ENCODE data around the gene PTRHD1. TPM values are rescaled to one million over a fixed set of nuclear protein-coding genes. Genes with fewer than 3 reads are reported as not detected.
"Not testable (repeated sequence)": the region's sequence is repeated elsewhere in the genome, so short reads cannot be mapped to it uniquely, and the experiment has no call there.

Gene PTRHD1
- total RNA-seq, 2 donors from 2014 or later, result 37.2 to 38.2 TPM

GRCh38 chr2:24809316-24810007 is 16.3 kb upstream of the PTRHD1 start:
- Mint-ChIP-seq H3K4me3 (no peak overlapping the region), H3K9me3 (peaks cover 36% of the 10 kb centered on the region), H3K27ac (no peak overlapping the region), H3K36me3 (ENCODE audit: low read depth) (peaks cover 64% of the 10 kb centered on the region), H3K27me3 (ENCODE audit: insufficient read depth) (no peaks in the 10 kb centered on the region), H3K4me1 (peaks cover 6% of the 10 kb centered on the region)
- Histone ChIP-seq H3K4me1 (ENCODE audit: control insufficient read depth, insufficient read depth, low read length) (no peaks in the 10 kb centered on the region), H3K9ac (ENCODE audit: extremely low read depth, low read length, poor library complexity, severe bottlenecking) (no peak overlapping the region), H3K27ac (ENCODE audit: low read depth, low read length) (no peak overlapping the region), H3K27me3 (ENCODE audit: control insufficient read depth, insufficient read depth, low read length, poor library complexity, severe bottlenecking) (no peaks in the 10 kb centered on the region), H3K4me3 (ENCODE audit: low read length) (no peak overlapping the region), H3K36me3 (ENCODE audit: control insufficient read depth, insufficient read depth, low read length) (peaks cover 71% of the 10 kb centered on the region), H3K9me3 (ENCODE audit: control insufficient read depth, low read length) (peaks cover 30% of the 10 kb centered on the region)
- DNase-seq, result no peak
- TF ChIP-seq CTCF (conservative IDR thresholded peaks at IDR 0.05), result no peak
- WGBS, 2 experiments (ENCODE audit: insufficient coverage in 1 of 2, insufficient read length in 1 of 2), result 91% methylated on average over 3 of the region's 4 CpGs; no CpG with 5 or more reads in 1 of the 2 experiments

GRCh38 chr2:24806661-24807036 is 13.5 kb upstream of the PTRHD1 start:
- Mint-ChIP-seq H3K9me3 (peaks cover 48% of the 10 kb centered on the region), H3K27ac (no peak overlapping the region), H3K36me3 (ENCODE audit: low read depth) (peaks cover 66% of the 10 kb centered on the region), H3K4me1 (no peaks in the 10 kb centered on the region), H3K27me3 (ENCODE audit: insufficient read depth) (no peaks in the 10 kb centered on the region), H3K4me3 (no peak overlapping the region)
- no peaks in the 10 kb centered on the region for H3K27me3 ChIP-seq (ENCODE audit: control insufficient read depth, insufficient read depth, low read length, poor library complexity, severe bottlenecking)
- H3K4me3 ChIP-seq (ENCODE audit: low read length), result peak overlapping the region; percentile 59
- no peak overlapping the region for H3K27ac ChIP-seq (ENCODE audit: low read depth, low read length)
- peaks cover 30% of the 10 kb centered on the region for H3K9me3 ChIP-seq (ENCODE audit: control insufficient read depth, low read length)
- no peaks in the 10 kb centered on the region for H3K4me1 ChIP-seq (ENCODE audit: control insufficient read depth, insufficient read depth, low read length)
- H3K9ac ChIP-seq (ENCODE audit: extremely low read depth, low read length, poor library complexity, severe bottlenecking), result no peak overlapping the region
- peaks cover 47% of the 10 kb centered on the region for H3K36me3 ChIP-seq (ENCODE audit: control insufficient read depth, insufficient read depth, low read length)
- no peak for DNase-seq
- no peak for TF ChIP-seq CTCF (conservative IDR thresholded peaks at IDR 0.05)

GRCh38 chr2:24805811-24806660 is 12.8 kb upstream of the PTRHD1 start:
- H3K36me3 Mint-ChIP-seq (ENCODE audit: low read depth), result peaks cover 69% of the 10 kb centered on the region
- not testable (repeated sequence) for H3K27ac Mint-ChIP-seq

GRCh38 chr2:24800487-24800886 is 7.3 kb upstream of the PTRHD1 start:
- peaks cover 44% of the 10 kb centered on the region for H3K9me3 Mint-ChIP-seq
- not testable (repeated sequence) for H3K4me3 Mint-ChIP-seq

More at GRCh38 chr2:24805811-24806660, 12.8 kb upstream of the PTRHD1 start:
- peaks cover 51% of the 10 kb centered on the region for H3K9me3 Mint-ChIP-seq
- H3K4me3 ChIP-seq (ENCODE audit: low read length), result peak overlapping the region; percentile 59
- DNase-seq, result peak; percentile 47
- H3K27ac ChIP-seq (ENCODE audit: low read depth, low read length); H3K27me3 ChIP-seq (ENCODE audit: control insufficient read depth, insufficient read depth, low read length, poor library complexity, severe bottlenecking); H3K27me3 Mint-ChIP-seq (ENCODE audit: insufficient read depth); H3K4me3 Mint-ChIP-seq; H3K4me1 Mint-ChIP-seq; H3K9ac ChIP-seq (ENCODE audit: extremely low read depth, low read length, poor library complexity, severe bottlenecking); H3K4me1 ChIP-seq (ENCODE audit: control insufficient read depth, insufficient read depth, low read length): not testable (repeated sequence)
- H3K36me3 ChIP-seq (ENCODE audit: control insufficient read depth, insufficient read depth, low read length), result peaks cover 46% of the 10 kb centered on the region
- 96% methylated on average over 13 to 25 of the region's 25 CpGs for WGBS, 2 experiments (ENCODE audit: insufficient coverage in 1 of 2, insufficient read length in 1 of 2)
- H3K9me3 ChIP-seq (ENCODE audit: control insufficient read depth, low read length), result peaks cover 30% of the 10 kb centered on the region

More at GRCh38 chr2:24800487-24800886, 7.3 kb upstream of the PTRHD1 start:
- not testable (repeated sequence) for H3K4me1 Mint-ChIP-seq; H3K27me3 ChIP-seq (ENCODE audit: control insufficient read depth, insufficient read depth, low read length, poor library complexity, severe bottlenecking); H3K27me3 Mint-ChIP-seq (ENCODE audit: insufficient read depth); DNase-seq; H3K4me3 ChIP-seq (ENCODE audit: low read length); H3K4me1 ChIP-seq (ENCODE audit: control insufficient read depth, insufficient read depth, low read length); H3K27ac ChIP-seq (ENCODE audit: low read depth, low read length); H3K9ac ChIP-seq (ENCODE audit: extremely low read depth, low read length, poor library complexity, severe bottlenecking); H3K27ac Mint-ChIP-seq
- Histone ChIP-seq H3K36me3 (ENCODE audit: control insufficient read depth, insufficient read depth, low read length) (peaks cover 33% of the 10 kb centered on the region), H3K9me3 (ENCODE audit: control insufficient read depth, low read length) (peaks cover 18% of the 10 kb centered on the region)
- 84 to 100% methylated on average over 1 to 4 of the region's 5 CpGs for WGBS, 2 experiments (ENCODE audit: insufficient coverage in 1 of 2, insufficient read length in 1 of 2)
- H3K36me3 Mint-ChIP-seq (ENCODE audit: low read depth), result peaks cover 79% of the 10 kb centered on the region
